Left hindlimb (tissue), 1 donor: ENCODE results near the gene CACNA1C.

ENCODE experiments used
- DNase-seq: peaks from one replicate; pipeline ENCODE4 v3.0.0-alpha.2; 2018

The CACNA1C gene

DNA sequence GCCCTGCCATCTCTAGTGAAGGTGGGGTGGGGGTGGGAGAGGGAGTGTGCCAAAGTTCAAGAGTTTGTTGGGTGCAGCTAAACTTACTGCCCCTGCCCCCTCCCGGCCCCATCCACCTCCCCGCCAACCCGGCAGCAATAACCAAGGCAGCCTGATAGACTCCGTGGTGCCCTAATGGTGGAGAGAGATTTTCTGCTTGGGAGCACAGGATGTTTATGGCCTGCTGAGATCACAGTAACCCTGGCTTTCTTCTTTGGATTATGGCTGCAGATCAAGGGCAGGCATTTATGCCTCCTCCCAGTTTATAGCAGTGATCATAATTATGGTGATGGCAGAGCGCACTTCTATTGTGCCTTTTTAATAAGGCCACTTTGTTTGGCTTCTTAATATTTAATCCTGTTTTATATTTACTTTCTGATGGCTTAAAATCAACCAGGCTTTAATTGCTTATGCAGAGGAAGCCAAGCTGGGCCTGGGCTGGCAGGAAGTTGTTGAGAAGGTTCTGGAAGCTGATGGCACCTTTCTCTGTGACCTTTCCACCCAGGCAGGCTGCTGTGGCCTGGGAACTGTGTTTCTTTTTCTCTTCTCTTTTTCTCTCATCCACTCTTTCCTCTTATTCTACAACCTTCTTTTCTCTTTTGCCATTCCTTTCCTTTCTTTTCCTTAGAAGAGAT lies 485.2 kb downstream of the CACNA1C start:
- no peak for DNase-seq

DNA sequence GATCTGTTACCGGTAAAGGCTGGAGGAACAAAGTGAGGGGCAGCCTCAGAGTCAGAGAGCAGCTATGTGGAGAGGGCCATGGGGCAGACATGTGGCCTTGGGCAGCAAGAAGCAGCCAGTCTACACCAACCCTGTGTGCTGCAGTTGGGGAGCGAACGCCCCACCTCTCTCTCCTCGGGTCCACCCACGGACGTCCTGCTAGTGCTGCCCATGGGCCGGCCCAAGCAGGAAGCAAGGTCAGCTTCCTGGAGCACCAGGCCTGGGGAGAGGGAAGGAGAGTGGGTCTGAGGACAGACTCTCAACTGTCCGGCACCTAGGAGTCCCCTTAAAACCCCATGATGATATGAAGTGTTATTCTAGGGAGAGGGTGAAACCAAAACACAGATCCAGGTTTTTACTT lies 487.2 kb downstream of the CACNA1C start:
- no peak for DNase-seq

- DNase-seq = no peak
Measured at GRCh38 chr12:2540535-2540941, 487.8 kb downstream of the CACNA1C start.

DNA sequence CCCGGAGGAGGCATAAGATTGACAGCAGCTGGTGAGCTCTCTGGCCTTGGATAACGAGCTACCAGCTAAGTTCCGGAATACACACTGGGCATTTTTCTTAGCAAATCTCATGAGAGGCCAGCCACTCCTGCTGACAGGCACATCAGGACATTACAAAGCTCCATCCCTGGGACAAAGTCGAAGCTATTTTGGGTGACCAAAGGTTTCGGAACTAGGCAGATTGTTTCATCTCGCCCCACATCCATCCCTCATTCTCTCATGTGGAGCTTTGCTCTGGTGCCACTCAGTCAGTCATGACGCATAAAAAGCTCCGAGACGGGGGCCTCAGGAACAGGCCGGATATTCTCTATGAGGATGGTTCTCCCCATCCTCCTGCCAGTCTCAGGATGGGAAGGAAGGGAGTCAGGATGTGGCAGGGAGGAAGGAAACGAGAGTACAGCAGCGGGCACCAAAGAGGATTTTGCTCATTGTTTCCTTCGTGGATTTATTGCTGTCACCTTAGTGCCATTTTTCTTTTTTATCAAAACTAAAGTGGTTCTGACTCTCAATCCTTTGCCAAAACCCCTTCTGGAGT lies 488.9 kb downstream of the CACNA1C start:
- DNase-seq = no peak

DNA sequence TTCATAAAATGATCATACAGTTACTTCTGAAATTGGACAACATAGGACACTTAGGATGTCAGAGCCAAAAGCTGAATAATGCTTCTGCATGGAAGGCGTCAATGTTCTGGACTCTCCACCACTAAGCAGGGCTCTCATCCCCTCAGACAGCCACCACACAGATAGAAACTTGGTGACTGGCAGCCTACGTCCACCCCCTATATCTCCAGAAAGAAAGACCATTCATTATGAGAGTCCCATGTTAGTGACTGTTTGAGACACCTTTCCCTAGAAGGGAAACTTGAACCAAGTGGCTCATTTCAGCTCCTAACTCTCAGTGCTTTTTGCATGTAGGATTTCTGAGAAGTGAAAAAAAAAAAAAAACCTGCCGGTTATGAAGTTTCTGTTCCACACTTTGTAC lies 491.0 kb downstream of the CACNA1C start:
- no peak for DNase-seq

DNA sequence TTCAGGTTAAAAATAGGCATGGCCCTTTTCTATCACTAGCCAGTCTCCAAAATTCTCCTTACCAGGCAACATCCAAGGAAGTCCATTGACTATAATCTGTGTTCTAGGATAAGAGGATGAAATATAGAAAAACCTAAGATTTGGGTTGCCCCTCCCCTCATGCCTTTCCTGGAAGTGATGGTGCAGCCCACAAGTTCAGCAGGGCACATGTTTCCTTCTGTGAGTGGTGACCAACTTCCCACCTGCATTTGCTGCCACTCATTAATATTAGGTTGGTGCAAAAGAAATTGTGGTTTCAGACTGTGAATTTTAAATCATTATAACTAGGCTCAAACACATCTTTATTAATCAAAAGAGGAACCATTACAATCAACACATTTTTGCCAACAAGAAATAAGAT lies 491.4 kb downstream of the CACNA1C start:
- DNase-seq = no peak

DNA sequence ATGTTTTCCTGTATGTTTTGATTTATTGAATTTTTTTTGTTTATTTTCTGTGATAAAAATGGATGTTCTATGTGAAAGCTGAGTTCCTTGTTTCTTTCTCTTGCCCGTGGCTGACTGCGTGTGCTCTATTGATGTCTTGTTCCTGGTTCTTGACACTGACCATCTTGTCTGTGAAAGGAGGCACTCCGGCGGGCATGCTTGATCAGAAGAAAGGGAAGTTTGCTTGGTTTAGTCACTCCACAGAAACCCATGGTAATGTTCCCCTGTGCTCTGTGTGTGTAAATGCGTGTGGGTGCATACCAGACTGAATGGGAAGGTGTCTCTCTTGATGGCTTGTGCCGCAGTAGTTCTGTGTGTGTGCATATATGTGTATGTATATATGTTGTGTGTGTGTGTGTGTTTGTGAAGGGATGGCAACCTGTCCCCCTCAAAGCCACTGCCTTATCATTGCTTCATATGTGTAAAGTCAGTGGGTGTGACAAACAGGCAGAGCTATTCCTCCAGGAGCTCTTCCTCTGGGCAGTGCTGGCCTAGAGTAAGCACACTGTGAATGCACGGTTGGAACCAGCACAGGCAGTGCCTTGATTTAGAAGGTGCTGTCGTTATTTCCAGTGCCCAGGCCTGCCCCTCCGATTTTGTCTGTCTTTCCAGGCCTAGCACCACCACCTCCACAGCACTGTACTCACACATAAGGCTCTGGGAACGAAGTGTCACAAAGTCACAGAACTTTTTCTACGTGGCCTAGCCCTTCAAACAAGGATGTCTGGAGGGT lies 494.7 kb downstream of the CACNA1C start:
- no peak for DNase-seq

DNA sequence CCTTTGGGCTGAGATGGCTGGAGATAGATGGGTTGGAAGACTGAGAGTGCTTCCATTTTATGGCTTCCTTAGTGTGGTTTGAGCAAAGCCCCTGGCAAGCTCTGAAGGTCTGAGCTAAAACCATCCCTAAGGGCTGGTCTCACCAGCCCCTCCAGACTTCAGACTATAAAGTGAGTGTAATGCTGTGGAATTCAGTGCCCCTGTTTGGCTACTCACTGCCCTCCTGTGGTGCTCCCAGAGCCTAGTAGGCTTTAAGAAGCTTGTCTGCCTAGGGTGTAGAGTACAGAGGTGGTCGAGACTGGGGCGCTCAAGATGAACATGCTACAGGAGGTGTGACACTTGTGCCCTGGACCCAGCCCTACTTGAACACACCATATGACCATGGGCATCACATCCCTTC lies 495.3 kb downstream of the CACNA1C start:
- DNase-seq = no peak

DNA sequence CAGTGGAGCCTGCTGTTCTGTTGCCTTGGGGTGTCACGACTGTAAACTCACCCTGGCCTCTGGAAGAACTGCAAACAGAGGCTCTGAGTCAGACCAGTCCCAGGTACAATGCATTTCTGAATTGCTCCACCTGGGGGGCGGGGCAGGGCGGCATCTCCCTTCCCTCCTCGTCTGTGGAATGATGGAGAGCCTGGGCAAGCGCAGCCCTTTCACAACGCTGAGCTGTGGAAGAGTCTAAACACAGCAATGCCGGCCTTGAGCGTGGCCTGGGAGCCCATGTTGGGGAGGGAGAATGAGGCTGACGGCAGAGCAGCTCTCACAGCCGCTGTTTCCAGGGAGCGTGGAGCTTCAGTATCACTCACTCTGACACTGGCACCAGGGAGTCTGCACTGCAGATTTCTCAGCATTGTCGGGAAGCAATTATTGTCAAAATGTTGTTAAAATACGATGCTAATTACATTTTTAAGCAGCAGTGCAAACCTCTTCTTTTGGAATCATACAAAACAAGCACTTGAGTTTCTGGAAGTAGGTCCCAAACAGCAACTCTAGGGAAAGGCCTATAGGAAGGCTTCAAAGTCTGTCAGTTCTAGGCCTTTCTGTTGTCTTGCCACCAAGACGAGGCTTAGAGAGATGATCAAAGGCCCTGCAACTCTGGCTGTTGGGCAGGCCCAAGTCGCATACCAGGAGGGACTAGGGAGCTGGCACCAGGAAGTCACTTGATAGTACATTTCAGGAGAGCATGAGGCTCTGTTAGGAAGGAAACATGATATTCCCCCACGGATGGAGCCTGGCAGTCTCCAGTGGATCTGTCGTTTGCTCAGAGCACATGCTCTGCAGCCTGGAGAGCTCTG lies 498.0 kb downstream of the CACNA1C start:
- DNase-seq = no peak

DNA sequence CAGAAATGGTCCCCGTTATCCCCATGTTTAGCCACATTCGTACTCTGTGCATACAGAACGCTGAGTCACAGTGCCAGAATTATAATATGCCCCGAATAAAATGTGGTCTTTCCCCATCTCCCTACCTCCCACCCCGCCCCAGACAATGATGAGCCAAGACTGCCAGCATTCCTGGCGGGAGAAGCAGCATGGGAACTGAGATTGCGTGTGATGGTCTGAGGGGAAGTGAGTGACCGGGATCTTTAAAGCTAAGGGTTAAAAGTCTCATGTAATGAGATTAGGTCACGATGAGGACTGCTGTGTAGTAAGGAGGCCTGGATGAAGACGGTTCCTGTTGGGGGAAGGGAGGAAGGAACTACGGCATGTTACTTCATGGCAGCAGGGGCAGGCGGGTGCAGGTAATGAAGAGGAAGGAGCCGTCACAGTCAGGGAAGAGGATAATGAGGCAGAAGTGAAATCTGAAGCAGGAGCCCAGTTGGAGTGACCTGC lies 498.7 kb downstream of the CACNA1C start:
- no peak for DNase-seq

- DNase-seq = no peak
Measured at GRCh38 chr12:2552000-2552756, 499.4 kb downstream of the CACNA1C start.

DNA sequence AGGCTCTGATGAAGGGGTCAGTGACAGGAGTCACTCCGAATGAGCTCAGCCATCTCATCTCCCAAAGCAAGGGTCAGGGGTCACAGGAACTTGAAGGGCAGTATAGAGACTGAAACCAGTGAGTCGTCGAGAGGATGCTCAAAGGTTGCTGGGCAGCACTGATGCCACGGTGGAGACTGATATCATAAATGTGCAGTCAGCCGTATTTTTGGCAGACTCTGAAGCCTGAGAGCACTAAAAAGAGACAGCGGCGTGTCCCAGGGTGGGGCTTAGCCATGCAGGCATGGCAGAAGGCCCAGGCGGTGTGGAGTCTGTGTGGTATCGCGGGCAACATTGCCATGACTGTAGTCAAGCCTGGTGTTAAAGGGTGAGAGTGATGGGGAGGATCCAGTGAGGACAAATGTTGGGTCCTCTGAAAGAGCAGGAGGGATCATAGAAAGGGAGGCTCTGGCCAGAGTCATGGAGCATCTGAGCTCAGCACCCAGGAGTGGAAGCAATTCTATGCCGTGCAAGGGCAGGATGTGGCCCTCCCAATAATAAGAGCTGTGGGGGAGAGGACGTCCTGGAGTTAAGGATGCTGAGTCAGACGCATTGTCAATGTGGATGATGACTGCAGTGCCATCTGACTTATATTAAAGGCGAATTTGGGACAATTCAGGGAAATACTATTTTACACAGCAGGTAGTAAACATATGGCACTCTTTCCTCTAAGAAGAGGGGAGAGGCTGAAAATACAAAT lies 500.8 kb downstream of the CACNA1C start:
- no peak for DNase-seq

- DNase-seq = no peak
Measured at GRCh38 chr12:2555487-2556082, 502.8 kb downstream of the CACNA1C start.

- no peak for DNase-seq
Measured at GRCh38 chr12:2557597-2557996, 504.8 kb downstream of the CACNA1C start.

DNA sequence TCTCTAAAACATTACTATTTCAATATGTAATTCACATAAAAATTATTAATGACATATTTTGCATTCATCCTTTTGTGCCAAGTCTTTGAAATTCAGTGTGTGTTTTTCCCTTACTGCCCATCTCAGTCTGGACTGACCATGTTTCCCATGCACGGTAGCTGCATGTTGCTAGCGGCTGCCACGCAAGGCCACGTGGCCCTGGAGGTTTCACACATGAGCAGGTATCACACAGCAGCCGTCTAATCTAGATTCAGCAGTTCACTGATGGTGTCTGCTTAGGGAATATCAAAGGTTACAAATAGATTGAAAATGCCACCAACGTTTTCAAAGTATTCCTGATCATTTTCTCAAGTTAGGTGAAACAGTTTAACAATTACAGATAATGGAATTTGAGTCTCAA lies 507.1 kb downstream of the CACNA1C start:
- no peak for DNase-seq

GRCh38 chr12:2560356-2560755 lies 507.6 kb downstream of the CACNA1C start:
- DNase-seq = no peak

DNA sequence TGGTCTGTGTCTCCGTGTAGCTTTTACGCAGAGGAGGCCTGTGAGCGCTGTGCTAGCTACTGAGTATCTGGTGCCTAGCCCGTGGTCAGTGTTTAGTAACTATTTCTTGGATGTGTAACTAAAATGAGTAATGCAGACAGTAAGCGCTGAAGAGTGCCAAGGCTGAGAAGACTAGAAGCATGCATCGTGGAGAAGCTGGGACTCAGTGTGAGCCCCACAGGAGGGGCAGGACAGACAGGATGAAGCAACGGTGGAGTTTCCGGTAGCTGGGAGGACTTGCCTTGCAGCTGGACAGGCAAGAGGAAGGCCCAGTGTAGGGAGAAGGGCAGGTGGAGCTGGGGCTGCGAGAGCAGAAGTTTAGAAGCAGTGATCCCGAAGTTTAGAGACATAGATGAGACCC lies 508.6 kb downstream of the CACNA1C start:
- no peak for DNase-seq

GRCh38 chr12:2562400-2562799 lies 509.6 kb downstream of the CACNA1C start:
- no peak for DNase-seq

- DNase-seq = no peak
Measured at GRCh38 chr12:2563709-2564108, 510.9 kb downstream of the CACNA1C start.

GRCh38 chr12:2566161-2566560 lies 513.4 kb downstream of the CACNA1C start:
- DNase-seq = no peak

- no peak for DNase-seq
Measured at GRCh38 chr12:2567711-2568110, 514.9 kb downstream of the CACNA1C start.
